ENCODE data around the gene FAM186B.

DNA sequence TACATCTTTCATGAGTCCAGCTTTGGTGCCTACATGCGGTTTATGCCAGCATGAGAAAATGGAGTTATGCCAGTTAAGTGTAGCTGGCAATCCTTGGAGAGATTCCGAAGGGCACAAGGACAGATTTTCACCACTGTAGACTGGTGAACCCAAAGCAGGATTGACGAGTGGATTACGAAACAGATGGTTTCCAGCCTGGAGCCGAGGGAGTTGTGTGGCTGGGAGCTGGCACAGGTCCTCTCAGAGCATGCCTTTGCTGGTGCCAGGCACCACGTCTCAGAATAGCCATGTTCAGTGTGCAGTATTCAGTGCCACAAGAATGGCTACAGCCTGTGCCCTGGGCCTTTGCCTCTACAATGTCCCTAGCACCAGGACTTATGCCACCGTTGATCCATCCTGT is 53.4 kb downstream of the FAM186B start:
- no peak for TF ChIP-seq CTCF (IDR thresholded peaks at IDR 0.05)
- no peak for TF ChIP-seq POLR2A (IDR thresholded peaks at IDR 0.05)
- no peak for TF ChIP-seq EP300 (IDR thresholded peaks at IDR 0.05)
